Cardiac fibroblast (primary cell): ENCODE data around the gene OIT3.
A peak's percentile ranks its signal among the peaks of the same experiment; 100 is the strongest.

Source experiments
- DNase-seq, 2 donors: peaks; one replicate each; pipeline versions ENCODE4 v3.0.0 to v3.0.0-alpha.2; 2010; ENCODE audit warnings: low read depth in 2 of 2
- H3K4me3 ChIP-seq, 2 donors: replicated peaks in 1 of 2; 1 replicate in 1 of 2; 2 replicates in 1 of 2; pipeline ENCODE4 v1.5.1; 2011; ENCODE audit warnings: low read depth in 2 of 2, low read length in 2 of 2, mild to moderate bottlenecking in 2 of 2, moderate library complexity in 1 of 2
- TF ChIP-seq, protein P1 (sequence below): IDR thresholded peaks from one replicate; pipeline ENCODE4 v1.5.1; 2011; ENCODE audit warnings: low read depth, mild to moderate bottlenecking, low read length, inconsistent platforms

Gene OIT3

DNA sequence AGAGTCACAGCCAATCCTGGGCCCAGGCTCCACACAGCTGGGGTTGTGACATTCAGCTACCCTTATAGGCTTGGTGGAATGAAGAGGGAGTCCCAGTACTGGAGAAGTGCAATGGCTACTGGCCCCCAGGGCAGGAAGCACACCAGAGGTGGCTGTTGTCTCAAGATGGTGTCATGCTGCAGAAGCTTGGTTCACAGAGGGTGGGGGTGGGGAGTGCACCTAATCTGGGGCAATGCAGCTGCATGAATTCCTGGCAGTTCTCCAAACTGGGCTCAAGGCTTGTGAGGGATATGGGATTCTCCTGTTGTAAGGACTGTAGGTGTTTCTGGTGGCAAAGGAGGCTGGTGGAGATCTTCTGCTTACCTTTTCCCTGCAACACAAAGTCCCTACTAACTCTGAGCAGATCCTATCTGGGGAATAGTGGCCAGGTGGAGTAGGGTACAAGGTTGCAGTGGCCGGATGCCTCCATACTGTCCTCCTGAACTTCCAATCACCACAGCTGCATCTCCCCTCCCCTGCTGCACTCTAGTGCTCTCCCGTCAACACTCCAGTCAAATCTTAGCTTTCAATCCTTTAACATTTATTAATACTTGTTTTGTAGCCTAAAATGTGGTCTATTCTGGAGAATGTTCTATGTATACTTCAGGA lies 88.5 kb downstream of the OIT3 start:
- peak; percentile 9 to 18 for DNase-seq
- H3K4me3 ChIP-seq, result no peak overlapping the region
- TF ChIP-seq, protein P1, sequence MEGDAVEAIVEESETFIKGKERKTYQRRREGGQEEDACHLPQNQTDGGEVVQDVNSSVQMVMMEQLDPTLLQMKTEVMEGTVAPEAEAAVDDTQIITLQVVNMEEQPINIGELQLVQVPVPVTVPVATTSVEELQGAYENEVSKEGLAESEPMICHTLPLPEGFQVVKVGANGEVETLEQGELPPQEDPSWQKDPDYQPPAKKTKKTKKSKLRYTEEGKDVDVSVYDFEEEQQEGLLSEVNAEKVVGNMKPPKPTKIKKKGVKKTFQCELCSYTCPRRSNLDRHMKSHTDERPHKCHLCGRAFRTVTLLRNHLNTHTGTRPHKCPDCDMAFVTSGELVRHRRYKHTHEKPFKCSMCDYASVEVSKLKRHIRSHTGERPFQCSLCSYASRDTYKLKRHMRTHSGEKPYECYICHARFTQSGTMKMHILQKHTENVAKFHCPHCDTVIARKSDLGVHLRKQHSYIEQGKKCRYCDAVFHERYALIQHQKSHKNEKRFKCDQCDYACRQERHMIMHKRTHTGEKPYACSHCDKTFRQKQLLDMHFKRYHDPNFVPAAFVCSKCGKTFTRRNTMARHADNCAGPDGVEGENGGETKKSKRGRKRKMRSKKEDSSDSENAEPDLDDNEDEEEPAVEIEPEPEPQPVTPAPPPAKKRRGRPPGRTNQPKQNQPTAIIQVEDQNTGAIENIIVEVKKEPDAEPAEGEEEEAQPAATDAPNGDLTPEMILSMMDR, result no peak
